ENCODE results near the gene ZBED4.

ZBED4 gene

GRCh38 chr22:49829044-49829853 is 24.4 kb upstream of the ZBED4 start:
- Histone ChIP-seq H3K27me3 (peaks cover 6% of the 10 kb centered on the region; the same call in 1 of the 2 replicates), H3K36me3 (peaks cover 14% of the 10 kb centered on the region), H3K4me1 (no peaks in the 10 kb centered on the region), H3K4me3 (ENCODE audit: low read depth, low read length) (no peak overlapping the region), H3K9me3 (no peaks in the 10 kb centered on the region)
- no peak for TF ChIP-seq CTCF (IDR thresholded peaks at IDR 0.05; ENCODE audit: low read depth, low read length)
- DNase-seq = no peak

GRCh38 chr22:49833340-49834007 is 20.2 kb upstream of the ZBED4 start:
- H3K4me3 ChIP-seq (ENCODE audit: low read depth, low read length) = no peak overlapping the region
- H3K4me1 ChIP-seq = no peaks in the 10 kb centered on the region
- no peaks in the 10 kb centered on the region for H3K9me3 ChIP-seq
- H3K27me3 ChIP-seq = peaks cover 6% of the 10 kb centered on the region; the same call in 1 of the 2 replicates
- no peaks in the 10 kb centered on the region for H3K36me3 ChIP-seq
- no peak for TF ChIP-seq CTCF (IDR thresholded peaks at IDR 0.05; ENCODE audit: low read depth, low read length)
- no peak for DNase-seq

- no peak for TF ChIP-seq CTCF (IDR thresholded peaks at IDR 0.05; ENCODE audit: low read depth, low read length)
- H3K27me3 ChIP-seq = no peaks in the 10 kb centered on the region
- H3K4me1 ChIP-seq = no peaks in the 10 kb centered on the region
- no peak overlapping the region for H3K4me3 ChIP-seq (ENCODE audit: low read depth, low read length)
- H3K36me3 ChIP-seq = no peaks in the 10 kb centered on the region
- H3K9me3 ChIP-seq = no peaks in the 10 kb centered on the region
- DNase-seq = no peak
Measured at GRCh38 chr22:49838771-49839717, 14.6 kb upstream of the ZBED4 start.

- Histone ChIP-seq H3K27me3 (peaks cover 54% of the 10 kb centered on the region), H3K4me1 (no peaks in the 10 kb centered on the region), H3K36me3 (no peaks in the 10 kb centered on the region), H3K4me3 (ENCODE audit: low read depth, low read length) (no peak overlapping the region), H3K9me3 (no peaks in the 10 kb centered on the region)
- no peak for TF ChIP-seq CTCF (IDR thresholded peaks at IDR 0.05; ENCODE audit: low read depth, low read length)
- DNase-seq = no peak
Measured at GRCh38 chr22:49845241-49845640, 8.4 kb upstream of the ZBED4 start.

- DNase-seq = no peak
- peaks cover 59% of the 10 kb centered on the region for H3K27me3 ChIP-seq
- no peaks in the 10 kb centered on the region for H3K36me3 ChIP-seq
- no peaks in the 10 kb centered on the region for H3K9me3 ChIP-seq
- no peaks in the 10 kb centered on the region for H3K4me1 ChIP-seq
- H3K4me3 ChIP-seq (ENCODE audit: low read depth, low read length) = no peak overlapping the region
- TF ChIP-seq CTCF (IDR thresholded peaks at IDR 0.05; ENCODE audit: low read depth, low read length) = no peak
Measured at GRCh38 chr22:49845666-49846459, 7.8 kb upstream of the ZBED4 start.

Measured in BE2C (cell line).